Cardiac fibroblast (primary cell): ENCODE results near the gene TMEM87A.

Experiments
- DNase-seq, 2 donors: peaks; one replicate each; pipeline versions ENCODE4 v3.0.0 to v3.0.0-alpha.2; 2010; ENCODE audit warnings: low read depth in 2 of 2
- H3K4me3 ChIP-seq, 2 donors: replicated peaks in 1 of 2; 1 replicate in 1 of 2; 2 replicates in 1 of 2; pipeline ENCODE4 v1.5.1; 2011; ENCODE audit warnings: low read depth in 2 of 2, low read length in 2 of 2, mild to moderate bottlenecking in 2 of 2, moderate library complexity in 1 of 2
- CTCF ChIP-seq: IDR thresholded peaks from one replicate; pipeline ENCODE4 v1.5.1; 2011; ENCODE audit warnings: low read depth, mild to moderate bottlenecking, low read length, inconsistent platforms

TMEM87A gene

GRCh38 chr15:42282344-42282743, 9.1 kb upstream of the TMEM87A start:
- H3K4me3 ChIP-seq: no peak overlapping the region
- no peak for TF ChIP-seq CTCF
- no peak for DNase-seq

- TF ChIP-seq CTCF: no peak
Measured at GRCh38 chr15:42279234-42279723, 6.0 kb upstream of the TMEM87A start.

GRCh38 chr15:42276762-42277161, 3.5 kb upstream of the TMEM87A start:
- no peak for TF ChIP-seq CTCF
- DNase-seq: no peak

More at GRCh38 chr15:42279234-42279723, 6.0 kb upstream of the TMEM87A start:
- no peak for DNase-seq
- no peak overlapping the region for H3K4me3 ChIP-seq

GRCh38 chr15:42275780-42276391, 2.7 kb upstream of the TMEM87A start:
- TF ChIP-seq CTCF: no peak
- peak overlapping the region in 1 of 2 donors; percentile 6 for H3K4me3 ChIP-seq
- peak in 1 of 2 donors; percentile 26 for DNase-seq

More at GRCh38 chr15:42276762-42277161, 3.5 kb upstream of the TMEM87A start:
- H3K4me3 ChIP-seq: no peak overlapping the region

- no peak for DNase-seq
- peak overlapping the region; percentile 84 to 96 for H3K4me3 ChIP-seq
- no peak for TF ChIP-seq CTCF
Measured at GRCh38 chr15:42274702-42274989, 1.4 kb upstream of the TMEM87A start.

- peak overlapping the region; percentile 84 to 96 for H3K4me3 ChIP-seq
- peak; percentile 63 to 75 for DNase-seq
- no peak for TF ChIP-seq CTCF
Measured at GRCh38 chr15:42273900-42274701, 868 bp upstream of the TMEM87A start.
